Lung (tissue), 12 donors: ENCODE results near the gene WDR82. TPM values are rescaled to one million over a fixed set of nuclear protein-coding genes. Genes with fewer than 3 reads are reported as not detected.

Experiments used
- ATAC-seq: fragments of 200-7000 bp; cut with Tn5 transposase; one replicate; pipeline ENCODE4 v1.9.1; 2020; ENCODE audit warnings: moderate number of reproducible peaks; ENCODE audit not compliant: insufficient read depth, low FRiP score
- DNase-seq, 3 donors: peaks; one replicate each; pipeline ENCODE4 v3.0.0-alpha.2; 2013 to 2017
- H3K27ac ChIP-seq, 2 donors: one replicate each; pipeline ENCODE4 v1.5.1; 2013; ENCODE audit warnings: mild to moderate bottlenecking in 2 of 2, moderate library complexity in 2 of 2, control low read depth in 1 of 2, inconsistent platforms in 1 of 2, low read depth in 1 of 2, low read length in 1 of 2
- H3K27me3 ChIP-seq, 3 donors: one replicate each; pipeline ENCODE4 v1.5.1; 2013; ENCODE audit warnings: low read length in 2 of 3; ENCODE audit not compliant: control insufficient read depth in 3 of 3, insufficient read depth in 3 of 3
- H3K36me3 ChIP-seq, 4 donors: one replicate each; pipeline ENCODE4 v1.5.1; 2013; ENCODE audit warnings: low read length in 4 of 4, mild to moderate bottlenecking in 1 of 4, moderate library complexity in 1 of 4; ENCODE audit not compliant: control insufficient read depth in 4 of 4, insufficient read depth in 4 of 4
- H3K4me1 ChIP-seq, 5 donors: one replicate each; pipeline ENCODE4 v1.5.1; 2013; ENCODE audit warnings: low read length in 5 of 5, mild to moderate bottlenecking in 2 of 5, moderate library complexity in 1 of 5; ENCODE audit not compliant: control insufficient read depth in 5 of 5, insufficient read depth in 5 of 5
- H3K4me3 ChIP-seq: one replicate; pipeline ENCODE4 v1.5.1; 2013; ENCODE audit warnings: mild to moderate bottlenecking, control low read depth, moderate library complexity
- H3K9ac ChIP-seq, 2 donors: one replicate each; pipeline ENCODE4 v1.5.1; 2013; ENCODE audit warnings: low read length in 2 of 2, control low read depth in 1 of 2; ENCODE audit not compliant: insufficient read depth in 1 of 2
- H3K9me3 ChIP-seq, 4 donors: one replicate each; pipeline ENCODE4 v1.5.1; 2013; ENCODE audit warnings: low read length in 3 of 4, mild to moderate bottlenecking in 1 of 4, moderate library complexity in 1 of 4; ENCODE audit not compliant: control insufficient read depth in 4 of 4, insufficient read depth in 3 of 4
- CTCF ChIP-seq: IDR thresholded peaks from 2 replicates; pipeline ENCODE4 v1.5.1; 2012; ENCODE audit warnings: mild to moderate bottlenecking; ENCODE audit errors: control extremely low read depth, extremely low read depth
- WGBS, 2 donors: extraction: QIAGEN DNeasy Blood & Tissue Kit; methylation state at CpG; one replicate each; pipeline ENCODE4 v1.1.7; 2013; 5-methylcytosine and 5-hydroxymethylcytosine counted together
- polyA plus RNA-seq, 2 donors: library from polyadenylated mRNA; stranded (reverse); fragments of 200-250 nt; gene quantifications; one replicate each; pipeline ENCODE4 v1.2.1, GENCODE V29; 2013
- total RNA-seq, 2 donors: library from RNA; depleted of rRNA in 1 of 2; stranded (reverse); fragments of >200 nt in 1 of 2; gene quantifications; one replicate each; pipeline ENCODE4 v1.2.1, GENCODE V29; 2014 to 2021
- donor health status: control.
- donor health status: control.
- donor health status: Bipolar disorder and iron deficiency.
- donor health status: healthy.
- donor health status: DM: yes; HTN: yes; CAD: no.

The WDR82 gene
- total and polyA plus RNA-seq, 4 donors = 19.4 to 72.8 (median 51.1) TPM

DNA sequence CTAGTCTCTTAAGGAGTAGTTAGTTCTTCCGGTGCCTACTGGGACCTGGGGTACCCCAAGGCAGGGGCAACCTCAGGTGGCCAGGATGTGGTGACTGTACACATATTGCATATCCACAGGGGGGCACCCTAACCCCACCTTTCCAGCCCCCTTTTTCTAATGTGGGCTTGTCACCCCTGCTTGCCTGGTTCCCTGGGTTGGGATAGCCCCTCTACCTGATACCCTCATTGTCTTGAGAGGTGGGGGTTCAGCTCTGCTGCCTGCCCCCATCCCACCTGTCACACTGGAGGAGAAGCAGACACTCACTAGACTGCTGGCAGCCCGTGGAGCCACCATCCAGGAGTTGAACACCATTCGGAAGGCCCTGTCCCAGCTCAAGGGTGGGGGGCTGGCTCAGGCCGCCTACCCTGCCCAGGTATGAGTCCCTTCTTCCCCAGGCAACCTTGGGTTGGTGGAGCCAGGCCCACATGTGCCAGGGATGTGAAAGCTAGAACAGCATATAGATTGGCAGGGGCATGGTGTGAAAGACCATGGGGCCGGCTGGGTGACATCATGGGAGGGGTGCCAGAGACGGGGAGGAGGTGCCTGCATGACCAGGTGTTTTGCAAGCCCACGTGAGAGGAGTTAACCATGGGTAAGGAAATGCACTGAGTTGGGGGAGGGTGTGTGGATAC lies 13.2 kb upstream of the WDR82 start:
- H3K4me1 ChIP-seq = peaks cover 0 to 11% (median 4%) of the 10 kb centered on the region in 5 donors
- no peak overlapping the region for H3K9ac ChIP-seq
- H3K27me3 ChIP-seq = no peaks in the 10 kb centered on the region
- TF ChIP-seq CTCF = no peak
- WGBS, 2 donors = 80 to 84% methylated on average over 7 of the region's 7 CpGs
- H3K9me3 ChIP-seq = no peaks in the 10 kb centered on the region
- ATAC-seq (no peak), DNase-seq (peak in 2 of 3 donors; percentile 35 to 56)
- peaks cover 0 to 36% (median 4%) of the 10 kb centered on the region in 4 donors for H3K36me3 ChIP-seq
- H3K27ac ChIP-seq = no peak overlapping the region
- H3K4me3 ChIP-seq = no peak overlapping the region

DNA sequence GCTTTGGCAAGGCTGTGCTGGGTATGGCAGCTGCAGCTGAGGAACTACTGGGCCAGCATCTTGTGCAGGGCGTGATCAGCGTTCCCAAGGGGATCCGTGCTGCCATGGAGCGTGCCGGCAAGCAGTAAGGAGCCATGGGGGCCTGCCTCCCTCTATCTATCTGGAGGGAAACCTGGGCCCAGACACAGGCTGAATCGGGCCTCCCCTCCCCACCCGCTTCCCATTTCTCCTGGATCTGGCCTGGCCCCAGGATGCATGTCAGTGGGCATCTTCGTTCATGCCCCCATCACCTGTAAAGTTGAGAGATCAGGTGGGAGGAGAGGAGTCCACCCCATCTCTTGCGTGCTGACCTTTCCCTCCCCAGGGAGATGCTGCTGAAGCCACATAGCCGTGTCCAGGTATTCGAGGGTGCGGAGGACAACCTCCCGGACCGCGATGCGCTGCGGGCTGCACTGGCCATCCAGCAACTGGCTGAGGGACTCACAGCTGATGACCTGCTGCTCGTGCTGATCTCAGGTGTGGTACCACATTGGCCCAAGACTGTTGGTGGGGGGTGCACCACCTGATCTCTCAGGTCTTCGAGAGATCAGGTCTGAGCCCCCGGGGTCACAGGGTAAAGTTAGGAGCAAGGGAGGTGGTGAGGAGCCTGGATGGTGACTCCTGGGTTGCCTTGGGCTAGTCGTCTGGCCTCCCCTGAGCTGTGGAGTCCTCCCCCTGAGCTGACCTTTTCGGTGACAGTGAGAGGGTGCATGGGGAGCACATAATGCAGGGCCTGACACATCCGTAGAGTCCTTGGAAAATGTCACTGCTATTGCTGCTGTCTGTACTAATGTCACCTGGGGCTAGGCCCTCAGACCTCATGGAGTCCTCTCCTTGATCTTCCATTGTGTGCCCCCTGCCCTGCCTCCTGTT lies 12.4 kb upstream of the WDR82 start:
- Histone ChIP-seq H3K27ac (no peak overlapping the region), H3K9ac (no peak overlapping the region), H3K27me3 (no peaks in the 10 kb centered on the region), H3K36me3 (peaks cover 0 to 36% (median 4%) of the 10 kb centered on the region in 4 donors), H3K9me3 (no peaks in the 10 kb centered on the region), H3K4me1 (peaks cover 0 to 12% (median 5%) of the 10 kb centered on the region in 5 donors), H3K4me3 (no peak overlapping the region)
- no peak for TF ChIP-seq CTCF
- DNase-seq (no peak), ATAC-seq (no peak)
- WGBS, 2 donors = 94 to 95% methylated on average over 23 of the region's 23 CpGs

DNA sequence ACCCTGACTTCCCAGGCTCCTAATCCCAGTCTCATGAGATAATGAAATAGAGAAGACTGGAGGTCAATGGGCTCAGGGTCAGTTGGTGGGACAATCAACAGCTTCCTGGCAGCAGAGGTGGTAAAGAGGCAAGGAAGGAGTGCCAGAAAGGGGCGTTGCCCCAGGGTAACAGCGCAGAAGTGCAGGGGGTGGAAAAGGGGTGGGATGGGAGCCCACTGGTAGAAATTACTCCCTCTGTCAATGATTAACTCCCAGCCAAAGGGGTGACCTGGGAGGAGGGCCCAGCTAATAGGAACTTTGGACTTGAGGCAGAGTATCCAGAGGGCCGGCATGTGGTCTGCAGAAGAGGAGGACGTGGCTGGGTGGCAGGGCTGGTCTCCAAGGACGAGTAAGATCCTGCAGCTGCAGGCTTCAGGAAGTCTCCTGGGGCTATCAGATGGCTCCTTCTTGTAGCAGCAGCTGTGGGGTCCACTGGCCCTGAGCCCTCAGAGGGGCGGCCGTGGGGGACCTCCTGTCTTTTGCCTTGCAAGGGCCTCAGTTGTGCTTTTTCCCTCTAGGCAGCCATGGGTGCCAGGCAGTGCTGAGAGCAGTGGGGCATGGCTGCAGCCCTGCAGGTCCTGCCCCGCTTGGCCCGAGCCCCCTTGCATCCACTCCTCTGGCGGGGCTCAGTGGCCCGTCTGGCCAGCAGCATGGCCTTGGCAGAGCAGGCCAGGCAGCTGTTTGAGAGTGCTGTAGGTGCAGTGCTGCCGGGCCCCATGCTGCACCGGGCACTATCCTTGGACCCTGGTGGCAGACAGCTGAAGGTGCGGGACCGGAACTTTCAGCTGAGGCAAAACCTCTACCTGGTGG lies 11.5 kb upstream of the WDR82 start:
- H3K36me3 ChIP-seq = peaks cover 0 to 33% (median 4%) of the 10 kb centered on the region in 4 donors
- H3K27ac ChIP-seq = no peak overlapping the region
- no peak overlapping the region for H3K4me3 ChIP-seq
- WGBS, 2 donors = 86 to 91% methylated on average over 15 of the region's 15 CpGs
- H3K9me3 ChIP-seq = no peaks in the 10 kb centered on the region
- no peaks in the 10 kb centered on the region for H3K27me3 ChIP-seq
- no peak for TF ChIP-seq CTCF
- H3K4me1 ChIP-seq = peaks cover 0 to 12% (median 5%) of the 10 kb centered on the region in 5 donors
- no peak for DNase-seq
- ATAC-seq = no peak
- H3K9ac ChIP-seq = no peak overlapping the region
